Thoracic aorta (tissue), 2 donors: ENCODE data around the gene SLCO3A1. TPM values are rescaled to one million over a fixed set of nuclear protein-coding genes. Genes with fewer than 3 reads are reported as not detected.

ENCODE experiments used
- ATAC-seq: fragments of 150-250 bp; one replicate; pipeline ENCODE4 v1.8.0; 2017; ENCODE audit warnings: low read depth; ENCODE audit not compliant: insufficient number of reproducible peaks, low FRiP score
- DNase-seq: peaks from one replicate; pipeline ENCODE4 v3.0.0-alpha.2; 2020; ENCODE audit warnings: low spot score
- H3K27ac ChIP-seq, 2 donors: fragments of 200-600 bp; sonication (generic); 1 replicate in 1 of 2; 2 replicates in 1 of 2; pipeline ENCODE4 v1.5.1; 2016; ENCODE audit warnings: mild to moderate bottlenecking in 2 of 2, moderate library complexity in 2 of 2
- H3K27me3 ChIP-seq: fragments of 200-600 bp; sonication (generic); replicated peaks from 2 replicates; pipeline ENCODE4 v1.6.0; 2016; ENCODE audit warnings: mild to moderate bottlenecking; ENCODE audit not compliant: insufficient read depth
- H3K36me3 ChIP-seq: fragments of 200-600 bp; sonication (generic); one replicate; pipeline ENCODE4 v1.5.1; 2016
- H3K4me1 ChIP-seq, 2 donors: fragments of 200-600 bp; sonication (generic); 1 replicate in 1 of 2; 2 replicates in 1 of 2; pipeline versions ENCODE4 v1.5.1 to v1.6.0; 2016; ENCODE audit warnings: low read depth in 2 of 2, mild to moderate bottlenecking in 1 of 2; ENCODE audit not compliant: control insufficient read depth in 1 of 2
- H3K4me3 ChIP-seq: fragments of 200-600 bp; sonication (generic); 2 replicates; pipeline ENCODE4 v1.5.1; 2016; ENCODE audit warnings: mild to moderate bottlenecking
- H3K9me3 ChIP-seq: fragments of 200-600 bp; sonication (generic); 2 replicates; pipeline ENCODE4 v1.5.1; 2016
- total RNA-seq, 2 donors: library from RNA; depleted of rRNA; stranded (reverse); fragments of >200 nt; gene quantifications; one replicate each; pipeline versions ENCODE4 v1.1.0 to v1.2.3, GENCODE V29; 2016
- TF ChIP-seq, protein P1 (sequence below): fragments of 200-600 bp; sonication (generic); IDR thresholded peaks from one replicate; pipeline ENCODE4 v1.5.1; 2019; ENCODE audit warnings: antibody characterized with exemption

The SLCO3A1 gene
- total RNA-seq, 2 donors from 2014 or later, result 16.5 to 39.1 TPM

DNA sequence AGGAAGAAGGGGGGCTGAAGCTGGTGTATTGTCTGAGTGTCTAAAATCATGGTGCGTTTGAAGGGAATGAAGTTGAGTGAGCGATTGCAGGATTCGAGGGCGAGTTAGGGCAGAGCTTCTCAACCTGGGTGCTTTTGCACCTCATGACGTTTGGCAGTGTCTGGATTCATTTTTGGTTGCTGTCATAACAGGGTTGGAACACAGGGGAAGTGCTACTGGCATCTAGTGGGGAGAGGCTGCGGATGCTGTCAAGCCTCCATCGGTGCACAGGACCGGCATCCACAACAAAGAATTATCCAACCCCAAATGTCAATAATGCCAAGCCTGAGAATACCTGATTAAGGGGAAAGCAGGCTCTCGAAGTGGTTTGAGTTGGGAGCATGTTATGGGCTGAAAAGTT, 120.0 kb downstream of the SLCO3A1 start:
- Histone ChIP-seq H3K4me1 (peaks cover 20 to 40% of the 10 kb centered on the region in 2 donors), H3K36me3 (no peaks in the 10 kb centered on the region), H3K9me3 (no peaks in the 10 kb centered on the region), H3K4me3 (no peak overlapping the region), H3K27me3 (no peaks in the 10 kb centered on the region), H3K27ac (no peak overlapping the region)
- TF ChIP-seq, protein P1, sequence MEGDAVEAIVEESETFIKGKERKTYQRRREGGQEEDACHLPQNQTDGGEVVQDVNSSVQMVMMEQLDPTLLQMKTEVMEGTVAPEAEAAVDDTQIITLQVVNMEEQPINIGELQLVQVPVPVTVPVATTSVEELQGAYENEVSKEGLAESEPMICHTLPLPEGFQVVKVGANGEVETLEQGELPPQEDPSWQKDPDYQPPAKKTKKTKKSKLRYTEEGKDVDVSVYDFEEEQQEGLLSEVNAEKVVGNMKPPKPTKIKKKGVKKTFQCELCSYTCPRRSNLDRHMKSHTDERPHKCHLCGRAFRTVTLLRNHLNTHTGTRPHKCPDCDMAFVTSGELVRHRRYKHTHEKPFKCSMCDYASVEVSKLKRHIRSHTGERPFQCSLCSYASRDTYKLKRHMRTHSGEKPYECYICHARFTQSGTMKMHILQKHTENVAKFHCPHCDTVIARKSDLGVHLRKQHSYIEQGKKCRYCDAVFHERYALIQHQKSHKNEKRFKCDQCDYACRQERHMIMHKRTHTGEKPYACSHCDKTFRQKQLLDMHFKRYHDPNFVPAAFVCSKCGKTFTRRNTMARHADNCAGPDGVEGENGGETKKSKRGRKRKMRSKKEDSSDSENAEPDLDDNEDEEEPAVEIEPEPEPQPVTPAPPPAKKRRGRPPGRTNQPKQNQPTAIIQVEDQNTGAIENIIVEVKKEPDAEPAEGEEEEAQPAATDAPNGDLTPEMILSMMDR, result no peak
- DNase-seq (no peak), ATAC-seq (no peak)

DNA sequence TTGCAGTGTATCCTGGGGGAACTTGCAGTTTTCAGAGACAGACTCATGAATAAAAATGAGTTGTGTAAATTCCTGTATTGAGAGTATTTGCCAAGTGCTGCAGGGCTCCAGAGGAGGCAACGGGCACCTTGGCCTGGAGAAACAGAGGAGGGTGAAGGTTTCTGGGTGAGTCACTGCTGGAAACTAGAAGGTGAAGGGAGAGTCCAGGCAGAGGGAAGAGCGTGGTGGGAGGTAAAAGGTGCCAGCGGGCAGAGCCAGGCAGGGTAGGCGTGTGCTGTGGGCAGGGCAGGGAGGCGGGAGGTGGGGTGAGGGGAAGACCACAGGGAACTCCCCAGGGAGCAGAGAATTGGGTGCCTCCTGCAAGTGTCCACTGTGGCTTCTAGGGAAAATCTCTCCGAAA, 120.8 kb downstream of the SLCO3A1 start:
- TF ChIP-seq, protein P1, result no peak
- ATAC-seq (no peak), DNase-seq (no peak)
- no peaks in the 10 kb centered on the region for H3K36me3 ChIP-seq
- H3K9me3 ChIP-seq, result no peaks in the 10 kb centered on the region
- peaks cover 18 to 38% of the 10 kb centered on the region in 2 donors for H3K4me1 ChIP-seq
- no peaks in the 10 kb centered on the region for H3K27me3 ChIP-seq
- no peak overlapping the region for H3K4me3 ChIP-seq
- H3K27ac ChIP-seq, result no peak overlapping the region

DNA sequence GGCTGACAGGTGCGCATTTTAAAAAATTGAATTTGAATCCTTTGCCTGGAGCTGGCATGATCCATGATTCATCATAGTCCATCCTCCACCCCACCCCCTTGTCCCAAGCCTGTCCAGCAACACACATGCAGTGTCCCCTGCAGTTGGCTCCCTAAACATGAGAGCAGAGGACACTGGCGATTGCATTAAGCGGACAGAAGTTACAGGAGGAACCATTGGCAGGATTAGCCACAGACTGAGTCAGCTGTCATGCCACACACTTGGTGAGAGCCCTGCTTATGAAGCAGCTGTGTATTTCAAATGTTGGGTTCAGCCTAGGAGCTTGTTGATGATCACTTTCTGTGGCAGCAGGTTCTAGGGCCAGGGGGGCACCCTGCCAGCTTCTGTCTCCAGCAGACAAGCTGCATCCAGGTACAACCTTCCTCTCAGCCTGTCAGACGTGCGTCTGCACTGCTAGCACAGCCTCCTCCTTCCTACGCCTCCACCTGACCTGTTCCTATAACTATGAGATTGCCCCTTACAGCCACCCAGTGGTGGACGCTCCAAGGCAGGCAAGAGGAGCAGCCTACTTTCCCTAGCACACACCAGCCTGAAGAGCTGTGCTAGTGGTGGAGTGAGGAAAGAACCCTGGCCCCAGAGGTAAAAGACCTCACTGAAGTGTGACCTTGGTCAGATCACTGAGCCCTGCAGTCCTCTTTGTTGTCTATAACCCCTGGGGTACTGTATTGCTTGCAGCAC, 121.9 kb downstream of the SLCO3A1 start:
- H3K9me3 ChIP-seq, result no peaks in the 10 kb centered on the region
- DNase-seq (no peak), ATAC-seq (no peak)
- no peak overlapping the region for H3K4me3 ChIP-seq
- H3K4me1 ChIP-seq, result peaks cover 20 to 38% of the 10 kb centered on the region in 2 donors
- H3K27me3 ChIP-seq, result no peaks in the 10 kb centered on the region
- H3K36me3 ChIP-seq, result no peaks in the 10 kb centered on the region
- TF ChIP-seq, protein P1, result no peak
- no peak overlapping the region for H3K27ac ChIP-seq

DNA sequence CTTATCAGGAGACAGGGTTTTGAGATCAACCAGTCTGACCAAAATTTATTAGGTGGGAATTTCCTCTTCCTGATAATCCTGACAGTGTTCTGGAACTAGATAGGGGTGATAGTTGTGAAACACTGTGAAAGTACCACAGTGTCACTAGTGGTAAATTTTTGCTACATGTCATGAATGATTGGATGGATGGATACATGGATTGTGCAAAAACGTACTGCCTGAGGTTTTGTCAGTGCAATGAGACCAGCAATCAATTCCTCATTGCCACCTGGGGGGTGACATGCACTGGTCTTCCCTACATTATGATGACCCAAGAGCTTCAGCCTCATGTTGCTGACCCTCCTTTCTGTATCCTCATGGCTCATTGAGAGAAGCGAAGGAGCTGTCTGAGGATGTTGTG, 123.5 kb downstream of the SLCO3A1 start:
- ATAC-seq, result no peak
- Histone ChIP-seq H3K27ac (no peak overlapping the region), H3K4me1 (peaks cover 21 to 50% of the 10 kb centered on the region in 2 donors), H3K9me3 (no peaks in the 10 kb centered on the region), H3K36me3 (no peaks in the 10 kb centered on the region), H3K4me3 (no peak overlapping the region), H3K27me3 (no peaks in the 10 kb centered on the region)
- no peak for DNase-seq
- TF ChIP-seq, protein P1, result no peak

DNA sequence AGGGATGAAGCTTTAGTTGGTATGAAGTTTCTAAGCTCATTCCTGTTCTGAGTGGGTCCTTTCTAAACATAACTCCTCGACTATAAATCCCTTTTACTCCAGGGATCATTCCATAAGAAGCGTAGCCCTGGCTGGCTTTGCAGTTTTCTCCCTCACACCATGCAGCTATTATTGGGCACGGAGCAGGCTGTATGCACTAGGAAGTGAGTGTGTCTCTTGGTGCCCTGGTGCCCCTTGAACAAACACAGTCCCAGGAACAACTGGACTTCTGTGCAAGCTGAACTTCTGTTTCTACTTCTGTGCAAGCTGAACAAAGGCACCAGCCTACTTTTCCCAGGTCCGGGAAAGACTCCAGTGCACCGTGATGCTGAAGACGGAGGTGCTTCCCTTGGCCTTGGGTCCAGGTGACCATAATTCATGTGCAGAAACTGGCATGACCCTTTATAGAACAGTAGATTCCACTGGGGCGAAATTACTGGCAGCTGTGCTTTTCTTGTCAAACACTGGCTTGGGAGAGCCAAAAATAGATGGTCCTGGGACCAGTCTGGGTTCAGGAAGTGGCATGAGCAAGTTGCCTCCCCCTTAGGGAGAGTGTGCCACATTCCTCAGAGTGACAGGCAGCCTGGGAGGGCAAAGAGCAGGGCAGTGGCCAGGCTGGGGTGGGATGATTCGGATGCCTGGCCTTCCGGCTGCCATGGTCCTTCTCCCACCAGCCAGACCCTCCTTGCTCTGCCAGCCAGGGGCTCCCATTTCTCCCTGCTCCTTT, 127.2 kb downstream of the SLCO3A1 start:
- H3K27ac ChIP-seq, result peak overlapping the region; percentile 65 to 72
- TF ChIP-seq, protein P1, result no peak
- H3K4me3 ChIP-seq, result peak overlapping the region; percentile 16
- DNase-seq (no peak), ATAC-seq (peak; percentile 57)
- H3K4me1 ChIP-seq, result peaks cover 21 to 69% of the 10 kb centered on the region in 2 donors
- no peaks in the 10 kb centered on the region for H3K27me3 ChIP-seq
- no peaks in the 10 kb centered on the region for H3K36me3 ChIP-seq
- no peaks in the 10 kb centered on the region for H3K9me3 ChIP-seq
